ENCODE results near the gene RIPOR2. TPM values are rescaled to one million over a fixed set of nuclear protein-coding genes. Genes with fewer than 3 reads are reported as not detected.

RIPOR2 gene
- total and polyA plus RNA-seq, 7 experiments from 2014 or later = 246 to 813 (median 532) TPM

DNA sequence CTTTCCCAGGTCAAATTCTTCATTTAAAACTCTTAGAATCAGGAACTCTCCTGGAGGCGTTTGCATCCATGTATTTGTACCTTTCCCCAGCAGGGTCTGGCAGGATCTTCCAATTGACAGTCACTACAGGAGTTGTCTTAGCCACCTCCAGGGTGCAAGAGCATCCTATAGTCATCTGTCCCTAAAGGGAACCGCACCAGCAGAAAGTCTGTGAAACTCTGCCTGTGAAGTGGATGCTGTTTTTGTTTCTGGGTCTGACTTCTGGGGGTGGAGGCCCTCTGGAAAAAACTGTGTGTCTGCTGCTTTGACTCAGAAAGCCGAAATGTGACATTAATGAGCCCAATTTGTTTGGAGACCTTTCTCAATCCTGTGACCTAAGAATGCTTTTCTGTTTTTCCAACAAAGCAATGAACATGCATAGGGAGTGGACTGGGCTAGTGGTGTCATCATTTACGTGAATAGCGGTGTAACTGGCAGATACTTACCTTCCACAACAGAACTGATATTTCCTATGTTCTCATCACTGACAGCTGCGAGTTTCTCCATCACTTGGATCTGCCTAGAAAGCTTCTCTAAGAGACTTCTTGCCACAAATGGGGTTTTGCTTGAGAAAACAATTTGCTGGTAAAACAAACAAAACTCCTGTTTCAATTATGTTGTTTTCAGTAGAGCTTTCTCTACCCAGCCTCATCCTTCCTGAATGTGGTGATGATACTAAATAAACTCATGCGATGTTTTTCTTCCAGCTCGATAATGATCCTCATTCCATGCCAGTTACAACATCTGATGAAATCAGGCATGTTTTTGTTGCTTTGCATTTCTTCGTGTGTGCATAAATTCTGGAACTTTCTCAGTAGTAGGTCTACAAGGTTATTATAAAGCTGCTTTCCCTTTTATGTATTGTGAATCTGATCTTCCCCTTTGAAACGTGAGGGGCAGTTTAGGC lies 103.7 kb downstream of the RIPOR2 start:
- ATAC-seq (no peak), DNase-seq (no peak)
- Histone ChIP-seq H3K4me3 (ENCODE audit: low read length) (no peak overlapping the region), H3K4me1 (ENCODE audit: control insufficient read depth in 2 of 2, insufficient read depth in 2 of 2, low read length in 2 of 2) (no peaks in the 10 kb centered on the region), H3K9me3 (ENCODE audit: control insufficient read depth in 2 of 3, low read length in 3 of 3) (no peaks in the 10 kb centered on the region), H3K27me3 (ENCODE audit: control insufficient read depth in 2 of 2, insufficient read depth in 2 of 2, low read length in 2 of 2) (no peaks in the 10 kb centered on the region), H3K36me3 (ENCODE audit: control insufficient read depth in 2 of 3, insufficient read depth in 3 of 3, low read length in 3 of 3) (peaks cover 57 to 88% (median 61%) of the 10 kb centered on the region in 3 experiments), H3K27ac (ENCODE audit: low read depth, low read length) (no peak overlapping the region)
- H3K36me3 Mint-ChIP-seq = peaks cover 9 to 84% (median 67%) of the 10 kb centered on the region in 5 donors
- peak overlapping the region; percentile 38 to 90 (median 81) for H3K27ac Mint-ChIP-seq
- no peaks in the 10 kb centered on the region for H3K27me3 Mint-ChIP-seq
- H3K9me3 Mint-ChIP-seq = peaks cover 0 to 21% (median 0%) of the 10 kb centered on the region in 11 donors
- intact Hi-C loops (cut with micrococcal nuclease) = no loop called here
- H3K4me1 Mint-ChIP-seq = peaks cover 7 to 71% (median 60%) of the 10 kb centered on the region in 7 donors
- ChIA-PET CTCF (interaction anchor here (0.6 to 0.9 kb wide), 3 partner anchors 19 to 759 kb away, joined by 3 read pairs; no protein-coding TSS in a partner anchor), POLR2A (interaction anchor here (1.0 to 1.8 kb wide), 5 partner anchors 9 to 177 kb away, joined by 3 to 4 read pairs (median 4); partner anchors contain the start of gene C6orf62)
- peak overlapping the region in 1 of 10 donors; percentile 51 for H3K4me3 Mint-ChIP-seq

DNA sequence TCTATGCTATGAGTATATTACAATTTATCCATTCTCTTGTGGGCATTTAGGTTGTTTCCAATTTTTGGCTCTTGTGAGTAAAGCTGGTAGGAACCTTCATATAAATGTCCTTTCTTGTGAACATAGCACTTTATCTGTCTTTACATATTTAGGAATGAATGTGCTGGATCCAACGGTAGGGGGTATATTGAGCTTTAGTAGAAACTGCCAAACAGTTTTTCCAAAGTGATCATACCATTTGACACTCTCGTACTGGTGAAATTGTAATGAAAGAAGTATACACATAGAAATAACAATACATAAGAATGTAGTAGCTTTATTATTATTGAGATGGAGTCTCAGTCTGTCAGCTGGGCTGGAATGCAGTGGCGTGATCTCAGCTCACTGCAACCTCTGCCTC lies 106.1 kb downstream of the RIPOR2 start:
- Mint-ChIP-seq H3K4me1 (peaks cover 7 to 68% (median 46%) of the 10 kb centered on the region in 7 donors), H3K9me3 (peaks cover 0 to 22% (median 0%) of the 10 kb centered on the region in 11 donors), H3K27me3 (no peaks in the 10 kb centered on the region), H3K27ac (peak overlapping the region in 7 of 9 donors; percentile 28 to 85 (median 74)), H3K4me3 (peak overlapping the region in 1 of 10 donors; percentile 21), H3K36me3 (peaks cover 9 to 77% (median 57%) of the 10 kb centered on the region in 5 donors)
- Histone ChIP-seq H3K27me3 (ENCODE audit: control insufficient read depth in 2 of 2, insufficient read depth in 2 of 2, low read length in 2 of 2) (no peaks in the 10 kb centered on the region), H3K9me3 (ENCODE audit: control insufficient read depth in 2 of 3, low read length in 3 of 3) (no peaks in the 10 kb centered on the region), H3K27ac (ENCODE audit: low read depth, low read length) (no peak overlapping the region), H3K4me3 (ENCODE audit: low read length) (no peak overlapping the region), H3K36me3 (ENCODE audit: control insufficient read depth in 2 of 3, insufficient read depth in 3 of 3, low read length in 3 of 3) (peaks cover 53 to 100% (median 74%) of the 10 kb centered on the region in 3 experiments), H3K4me1 (ENCODE audit: control insufficient read depth in 2 of 2, insufficient read depth in 2 of 2, low read length in 2 of 2) (no peaks in the 10 kb centered on the region)
- DNase-seq = no peak
- no peak for ATAC-seq
- intact Hi-C loops (cut with micrococcal nuclease) = no loop called here
- CTCF ChIA-PET = interaction anchor here (0.6 to 1.2 kb wide), 2 partner anchors 39 to 188 kb away, joined by 4 to 6 read pairs; no protein-coding TSS in a partner anchor
- POLR2A ChIA-PET = interaction anchor here (0.7 to 2.7 kb wide), 4 partner anchors 11 to 86 kb away, joined by 3 to 6 read pairs (median 4); no protein-coding TSS in a partner anchor

DNA sequence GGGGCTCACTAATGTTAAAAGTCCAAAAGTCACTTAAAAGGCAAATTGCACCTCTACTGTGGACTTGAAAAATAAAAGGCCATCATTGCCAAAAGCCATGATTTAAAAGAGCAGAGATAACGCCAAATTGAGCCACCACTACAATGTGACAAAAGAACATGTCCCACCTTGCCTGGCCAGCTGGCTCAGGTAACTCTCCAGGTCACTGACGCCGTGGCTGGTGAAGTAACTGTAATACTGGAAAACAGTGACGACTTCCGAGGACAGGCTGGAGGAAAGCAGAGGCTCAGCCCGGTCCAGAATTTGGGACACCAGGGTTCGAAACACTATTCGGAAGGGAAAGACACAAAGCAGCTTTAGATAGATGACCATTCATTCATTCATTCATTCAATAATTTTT lies 107.8 kb downstream of the RIPOR2 start:
- Mint-ChIP-seq H3K27me3 (no peaks in the 10 kb centered on the region), H3K4me1 (peaks cover 5 to 55% (median 41%) of the 10 kb centered on the region in 7 donors), H3K36me3 (peaks cover 16 to 72% (median 60%) of the 10 kb centered on the region in 5 donors), H3K9me3 (peaks cover 0 to 20% (median 0%) of the 10 kb centered on the region in 11 donors), H3K4me3 (peak overlapping the region in 3 of 10 donors; percentile 32 to 36 (median 32)), H3K27ac (peak overlapping the region in 8 of 9 donors; percentile 23 to 81 (median 74))
- H3K36me3 ChIP-seq (ENCODE audit: control insufficient read depth in 2 of 3, insufficient read depth in 3 of 3, low read length in 3 of 3) = peaks cover 61 to 100% (median 74%) of the 10 kb centered on the region in 3 experiments
- H3K4me1 ChIP-seq (ENCODE audit: control insufficient read depth in 2 of 2, insufficient read depth in 2 of 2, low read length in 2 of 2) = no peaks in the 10 kb centered on the region
- intact Hi-C loops (cut with micrococcal nuclease) = no loop called here
- H3K27ac ChIP-seq (ENCODE audit: low read depth, low read length) = peak overlapping the region; percentile 17
- H3K27me3 ChIP-seq (ENCODE audit: control insufficient read depth in 2 of 2, insufficient read depth in 2 of 2, low read length in 2 of 2) = no peaks in the 10 kb centered on the region
- H3K9me3 ChIP-seq (ENCODE audit: control insufficient read depth in 2 of 3, low read length in 3 of 3) = no peaks in the 10 kb centered on the region
- ChIA-PET CTCF (interaction anchor here (0.6 to 1.3 kb wide), 2 partner anchors 157 to 190 kb away, joined by 3 to 4 read pairs; no protein-coding TSS in a partner anchor), POLR2A (no interaction called here)
- DNase-seq (no peak), ATAC-seq (no peak)
- H3K4me3 ChIP-seq (ENCODE audit: low read length) = no peak overlapping the region

DNA sequence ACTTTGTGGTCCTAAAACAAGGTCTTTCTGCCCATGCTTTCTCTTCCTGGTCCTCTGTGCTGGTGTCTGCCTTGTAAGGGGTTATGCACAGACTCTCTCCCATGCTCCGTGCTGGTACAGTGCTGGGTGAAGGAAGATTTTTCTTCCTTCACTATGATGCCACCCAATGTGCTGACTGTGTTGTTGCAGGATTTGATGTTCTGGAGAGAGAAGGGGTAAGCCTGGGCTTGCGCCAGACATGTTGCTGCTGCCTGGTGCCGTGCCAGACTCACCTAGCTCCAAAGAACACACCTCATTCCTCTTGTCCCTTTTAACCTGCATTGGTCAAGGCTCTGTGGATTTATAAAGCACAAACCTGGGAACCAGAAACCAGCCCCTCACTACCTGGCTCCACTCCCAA lies 108.6 kb downstream of the RIPOR2 start:
- no peak for ATAC-seq
- no peak overlapping the region for H3K4me3 ChIP-seq (ENCODE audit: low read length)
- H3K9me3 Mint-ChIP-seq = peaks cover 0 to 20% (median 0%) of the 10 kb centered on the region in 11 donors
- peaks cover 2 to 50% (median 37%) of the 10 kb centered on the region in 7 donors for H3K4me1 Mint-ChIP-seq
- intact Hi-C loops (cut with micrococcal nuclease) = no loop called here
- H3K27ac Mint-ChIP-seq = peak overlapping the region in 8 of 9 donors; percentile 23 to 89 (median 76)
- POLR2A ChIA-PET = no interaction called here
- DNase-seq = no peak
- H3K4me3 Mint-ChIP-seq = peak overlapping the region in 4 of 10 donors; percentile 32 to 68 (median 34)
- peak overlapping the region; percentile 17 for H3K27ac ChIP-seq (ENCODE audit: low read depth, low read length)
- H3K9me3 ChIP-seq (ENCODE audit: control insufficient read depth in 2 of 3, low read length in 3 of 3) = no peaks in the 10 kb centered on the region
- peaks cover 57 to 100% (median 69%) of the 10 kb centered on the region in 3 experiments for H3K36me3 ChIP-seq (ENCODE audit: control insufficient read depth in 2 of 3, insufficient read depth in 3 of 3, low read length in 3 of 3)
- no peaks in the 10 kb centered on the region for H3K27me3 ChIP-seq (ENCODE audit: control insufficient read depth in 2 of 2, insufficient read depth in 2 of 2, low read length in 2 of 2)
- H3K27me3 Mint-ChIP-seq = no peaks in the 10 kb centered on the region
- H3K4me1 ChIP-seq (ENCODE audit: control insufficient read depth in 2 of 2, insufficient read depth in 2 of 2, low read length in 2 of 2) = no peaks in the 10 kb centered on the region
- peaks cover 16 to 64% (median 56%) of the 10 kb centered on the region in 5 donors for H3K36me3 Mint-ChIP-seq
- CTCF ChIA-PET = no interaction called here

DNA sequence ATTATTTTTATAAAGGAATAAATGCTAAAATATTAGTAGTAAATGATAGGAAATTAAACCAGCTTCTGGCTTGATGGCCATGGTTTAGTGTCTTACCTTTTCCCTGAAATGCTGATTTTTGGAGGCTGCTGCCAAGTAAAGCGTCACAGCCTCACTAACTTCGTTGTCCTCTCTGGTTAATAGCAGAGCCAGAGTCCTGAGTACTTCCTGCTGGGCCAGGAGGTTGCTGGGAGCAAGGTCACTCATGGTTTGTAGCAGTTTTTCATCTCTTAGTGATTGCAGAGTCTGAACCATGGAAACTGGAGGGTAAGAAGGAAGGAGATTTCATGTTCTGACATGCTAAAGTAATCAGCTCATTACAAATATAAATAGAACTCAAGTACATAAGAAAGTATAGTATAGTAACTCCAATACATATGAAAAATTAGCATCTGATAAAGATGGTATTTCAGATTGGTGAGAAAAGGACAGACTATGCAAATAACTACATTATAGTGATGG lies 110.6 kb downstream of the RIPOR2 start:
- Histone ChIP-seq H3K4me3 (ENCODE audit: low read length) (no peak overlapping the region), H3K9me3 (ENCODE audit: control insufficient read depth in 2 of 3, low read length in 3 of 3) (no peaks in the 10 kb centered on the region), H3K4me1 (ENCODE audit: control insufficient read depth in 2 of 2, insufficient read depth in 2 of 2, low read length in 2 of 2) (no peaks in the 10 kb centered on the region), H3K27ac (ENCODE audit: low read depth, low read length) (peak overlapping the region; percentile 34), H3K27me3 (ENCODE audit: control insufficient read depth in 2 of 2, insufficient read depth in 2 of 2, low read length in 2 of 2) (no peaks in the 10 kb centered on the region), H3K36me3 (ENCODE audit: control insufficient read depth in 2 of 3, insufficient read depth in 3 of 3, low read length in 3 of 3) (peaks cover 54 to 95% (median 62%) of the 10 kb centered on the region in 3 experiments)
- no peak for ATAC-seq
- no peak for DNase-seq
- intact Hi-C loops (cut with micrococcal nuclease) = no loop called here
- Mint-ChIP-seq H3K4me3 (peak overlapping the region in 1 of 10 donors; percentile 14), H3K27ac (peak overlapping the region in 7 of 9 donors; percentile 20 to 83 (median 76)), H3K36me3 (peaks cover 16 to 59% (median 54%) of the 10 kb centered on the region in 5 donors), H3K27me3 (no peaks in the 10 kb centered on the region), H3K4me1 (peaks cover 2 to 50% (median 32%) of the 10 kb centered on the region in 7 donors), H3K9me3 (peaks cover 0 to 8% (median 0%) of the 10 kb centered on the region in 11 donors)
- POLR2A ChIA-PET = interaction anchor here (0.6 kb wide), 2 partner anchors 17 to 25 kb away, joined by 3 read pairs; no protein-coding TSS in a partner anchor
- CTCF ChIA-PET = no interaction called here
